GM18498 (cell line): ENCODE measurements around the gene ANXA4.
A peak's percentile ranks its signal among the peaks of the same experiment; 100 is the strongest.
"Not testable (repeated sequence)": the region's sequence is repeated elsewhere in the genome, so short reads cannot be mapped to it uniquely, and the experiment has no call there.

Experiments
- ATAC-seq: cut with Tn5 transposase; IDR thresholded peaks from one replicate; pipeline ENCODE4 v1.9.1; 2021; ENCODE audit warnings: mild to moderate bottlenecking, moderate library complexity; ENCODE audit not compliant: unreplicated experiment

ANXA4 gene

GRCh38 chr2:69720404-69720803 lies 21.5 kb upstream of the ANXA4 start:
- no peak for ATAC-seq

- no peak for ATAC-seq
These were observed 20.9 kb upstream of the ANXA4 start for GRCh38 chr2:69721022-69721421.

- ATAC-seq = no peak
These were observed 18.1 kb upstream of the ANXA4 start for GRCh38 chr2:69723791-69724190.

GRCh38 chr2:69724540-69725159 lies 17.3 kb upstream of the ANXA4 start:
- peak; percentile 70 for ATAC-seq

GRCh38 chr2:69725706-69726360 lies 16.1 kb upstream of the ANXA4 start:
- ATAC-seq = no peak

DNA sequence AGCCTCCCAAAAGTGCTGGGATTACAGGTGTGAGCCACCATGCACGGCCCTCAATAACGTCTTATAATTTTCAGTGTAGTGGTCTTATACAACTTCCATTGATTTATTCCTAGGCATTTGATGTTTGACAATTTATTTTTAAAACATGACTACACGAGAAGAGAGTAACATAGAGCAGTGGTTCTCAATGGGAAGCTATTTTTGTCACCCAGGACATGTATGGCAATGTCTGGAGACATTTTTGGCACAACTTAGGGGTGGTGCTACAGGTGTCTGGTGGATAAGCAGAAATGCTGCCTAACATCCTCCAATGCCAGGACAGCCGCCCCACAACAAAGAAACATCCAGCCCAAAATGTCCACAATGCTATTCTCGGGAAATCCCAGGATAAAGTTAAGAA lies 12.7 kb upstream of the ANXA4 start:
- ATAC-seq = no peak

DNA sequence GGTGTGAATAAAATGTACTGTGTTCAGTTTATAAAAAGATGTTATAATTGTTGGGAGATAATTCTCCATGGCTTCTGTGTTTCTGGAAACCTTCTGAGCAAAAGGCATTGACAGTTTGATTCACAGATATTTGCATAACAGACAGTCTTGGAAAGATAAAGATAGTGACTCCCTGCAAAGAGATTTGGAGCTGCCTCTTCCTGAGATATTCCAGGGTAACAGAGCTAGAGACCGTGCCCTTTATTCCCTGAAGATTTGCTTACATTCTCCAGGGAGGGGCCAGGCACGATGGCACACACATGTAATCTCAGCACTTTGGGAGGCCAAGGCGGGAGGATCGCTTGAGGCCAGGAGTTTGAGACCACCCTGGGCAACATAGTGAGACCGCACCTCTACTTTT lies 12.2 kb upstream of the ANXA4 start:
- ATAC-seq = no peak

GRCh38 chr2:69731147-69731970 lies 10.6 kb upstream of the ANXA4 start:
- ATAC-seq = no peak

GRCh38 chr2:69733342-69734034 lies 8.4 kb upstream of the ANXA4 start:
- ATAC-seq = no peak

DNA sequence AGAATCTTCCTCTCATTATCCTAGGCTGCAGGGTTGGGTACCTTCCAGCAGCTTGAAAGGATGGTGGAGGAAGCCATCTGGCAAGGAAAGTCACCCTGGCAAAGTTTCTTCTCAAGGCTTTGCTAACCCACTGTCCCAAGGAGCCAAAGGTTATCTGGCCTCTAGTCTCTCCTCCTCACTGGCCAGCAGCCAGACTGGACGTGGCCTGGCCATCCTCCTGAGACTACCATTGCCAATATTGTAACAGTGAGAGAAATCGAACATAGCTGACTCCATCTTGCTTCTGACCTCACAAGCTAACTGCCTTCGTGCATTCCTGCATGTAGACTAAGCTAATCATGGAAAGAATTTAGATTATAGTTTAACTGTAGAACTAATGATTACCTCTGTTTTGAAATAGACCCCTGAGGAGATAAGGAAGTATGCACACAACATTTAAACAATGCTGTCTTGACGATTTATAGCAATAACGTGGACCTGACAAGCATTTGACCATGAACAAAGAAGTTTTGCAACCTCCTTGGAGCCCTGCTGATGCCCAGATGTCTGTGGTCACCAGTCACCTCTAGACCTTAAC lies 7.8 kb upstream of the ANXA4 start:
- no peak for ATAC-seq

DNA sequence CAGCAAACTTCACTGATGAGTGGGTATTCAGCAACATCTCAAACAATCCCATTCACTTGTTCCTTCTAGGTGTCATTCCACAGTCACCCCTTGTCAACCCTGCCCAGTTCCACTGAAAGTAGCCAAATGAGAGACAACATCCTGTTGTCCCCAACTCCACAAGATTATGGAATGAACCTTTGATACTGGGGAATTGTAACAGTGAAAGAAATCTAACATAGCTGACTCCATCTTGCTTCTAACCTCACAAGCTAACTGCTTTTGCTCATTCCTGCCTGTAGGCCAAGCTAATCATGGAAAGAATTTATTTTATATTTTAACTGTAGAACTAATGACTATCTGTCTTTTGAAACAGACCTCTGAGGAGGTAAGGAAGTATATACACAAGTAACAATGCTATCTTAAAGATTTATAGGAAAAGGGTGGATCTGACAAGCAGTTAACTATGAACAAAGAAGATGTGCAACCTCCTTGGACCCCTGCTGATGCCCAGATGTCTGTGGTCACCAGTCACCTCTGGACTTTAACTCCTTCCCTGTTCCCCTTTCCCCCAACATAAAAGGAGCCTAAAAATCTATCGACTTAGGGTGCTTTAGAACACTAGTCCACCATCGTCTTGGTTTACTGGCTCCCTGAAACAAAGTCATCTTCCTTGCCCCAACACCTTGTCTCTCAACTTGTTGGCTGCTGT lies 6.9 kb upstream of the ANXA4 start:
- ATAC-seq = no peak

DNA sequence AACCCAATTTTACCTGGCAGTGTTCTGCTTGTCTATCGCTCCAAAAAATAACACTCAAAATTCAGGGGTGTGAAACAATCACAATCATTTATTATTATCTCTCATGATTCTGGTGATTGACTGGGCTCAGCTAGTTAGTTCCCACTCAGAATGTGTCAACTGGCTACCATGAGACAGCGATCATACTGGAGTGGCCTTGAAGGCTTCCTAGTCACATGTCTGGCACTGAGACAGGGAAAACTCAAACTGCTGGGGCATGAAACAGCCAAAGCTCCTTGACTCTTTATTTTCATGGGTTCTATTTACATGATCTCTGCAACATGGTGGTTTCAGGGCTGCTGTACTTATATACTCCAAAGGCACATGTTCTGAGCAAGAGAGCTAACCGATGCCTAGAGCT lies 6.2 kb upstream of the ANXA4 start:
- ATAC-seq = no peak

- ATAC-seq = not testable (repeated sequence)
These were observed 3.8 kb upstream of the ANXA4 start for GRCh38 chr2:69738149-69738548.

GRCh38 chr2:69740502-69740951 lies 1.4 kb upstream of the ANXA4 start:
- ATAC-seq = no peak

- peak; percentile 35 for ATAC-seq
These were observed 732 bp upstream of the ANXA4 start for GRCh38 chr2:69741229-69741574.

DNA sequence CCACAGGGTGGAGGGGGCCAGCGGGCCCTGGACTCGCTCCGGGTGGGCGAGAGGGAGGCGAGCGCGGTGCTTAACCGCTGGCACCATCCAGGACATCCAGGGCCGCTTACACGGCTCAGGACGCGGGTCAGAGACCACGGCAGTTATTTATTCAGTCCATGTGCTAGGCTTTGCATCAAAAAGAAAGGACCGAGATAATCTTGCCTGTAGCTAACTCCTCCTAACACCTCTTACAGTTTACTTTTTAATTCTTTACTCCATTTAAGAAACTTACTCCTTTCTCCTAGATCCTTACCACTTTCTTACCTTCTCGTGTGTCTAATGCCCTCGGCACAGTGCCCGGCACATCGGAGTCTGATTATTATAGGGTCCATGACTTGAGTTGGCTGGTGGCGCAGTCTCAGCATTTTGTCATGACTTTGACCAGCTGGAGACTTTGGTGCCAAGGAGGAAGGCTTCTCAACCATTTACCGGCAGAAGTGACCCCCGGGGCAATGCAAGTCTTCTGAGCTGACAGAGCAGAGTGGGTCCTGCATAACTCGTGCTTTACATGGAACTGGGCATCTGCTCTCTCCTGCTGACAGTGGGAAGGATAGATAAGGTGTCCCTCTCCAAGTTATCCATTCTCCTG lies 503 bp downstream of the ANXA4 start:
- peak; percentile 36 for ATAC-seq

- ATAC-seq = no peak
These were observed 1.9 kb downstream of the ANXA4 start for GRCh38 chr2:69743847-69744264.

- no peak for ATAC-seq
These were observed 2.5 kb downstream of the ANXA4 start for GRCh38 chr2:69744456-69744855.

GRCh38 chr2:69745035-69745434 lies 3.1 kb downstream of the ANXA4 start:
- ATAC-seq = no peak

DNA sequence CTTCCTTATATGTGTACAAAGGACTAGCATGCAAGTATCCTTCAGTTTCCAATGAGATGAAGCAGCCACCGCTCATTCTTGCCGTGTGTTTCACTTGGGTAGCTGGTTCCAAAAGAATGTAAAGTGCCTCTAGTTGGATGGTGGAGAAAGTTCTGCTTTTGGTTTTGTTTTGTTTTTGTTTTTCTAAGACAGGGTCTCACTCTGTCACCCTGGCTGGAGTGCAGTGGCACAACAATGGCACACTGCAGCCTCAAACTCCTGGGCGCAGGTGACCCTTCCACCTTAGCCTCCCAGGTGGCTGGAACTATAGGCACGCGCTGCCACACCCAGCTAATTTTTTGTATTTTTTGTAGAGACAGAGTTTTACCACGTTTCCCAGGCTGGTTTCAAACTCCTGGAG lies 8.3 kb downstream of the ANXA4 start:
- no peak for ATAC-seq
